ENCODE results near the gene PCDH9.

Gene PCDH9

DNA sequence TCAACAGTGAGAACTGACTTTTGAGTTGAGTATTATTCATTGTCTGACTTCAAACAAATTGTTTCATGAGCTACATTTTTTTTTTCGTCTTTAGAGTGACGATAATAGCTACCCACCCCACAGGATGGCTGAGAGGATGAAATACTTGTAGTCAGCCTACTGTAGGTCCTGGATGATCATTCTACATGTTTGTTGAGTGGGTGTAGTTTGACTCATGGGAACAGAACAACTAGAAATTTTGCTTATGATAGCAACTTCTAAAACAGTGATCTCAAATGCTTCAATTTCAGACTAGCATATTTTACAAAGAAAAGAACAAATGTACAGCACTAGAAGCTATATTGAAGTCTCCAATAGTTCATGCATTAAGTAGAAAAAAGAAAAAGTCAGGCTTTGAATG, 651.8 kb downstream of the PCDH9 start:
- no peak for DNase-seq (ENCODE audit: low read depth in 1 of 2, low spot score in 1 of 2)
- TF ChIP-seq POLR2AphosphoS5 (IDR thresholded peaks at IDR 0.05; ENCODE audit: low read depth) (no peak), CTCF (IDR thresholded peaks at IDR 0.05; ENCODE audit: insufficient read depth, low read length) (no peak), GABPA (IDR thresholded peaks at IDR 0.05; ENCODE audit: low read depth) (no peak), REST (IDR thresholded peaks at IDR 0.05; ENCODE audit: insufficient replicate concordance, low read depth) (no peak)
- Histone ChIP-seq H3K27me3 (ENCODE audit: insufficient read depth, poor library complexity, severe bottlenecking) (no peaks in the 10 kb centered on the region), H3K4me3 (replicated peaks; ENCODE audit: insufficient read depth, low read length) (no peak overlapping the region), H3K27ac (replicated peaks) (no peak overlapping the region)

GRCh38 chr13:66577358-66577757, 652.8 kb downstream of the PCDH9 start:
- DNase-seq (ENCODE audit: low read depth in 1 of 2, low spot score in 1 of 2), result no peak
- Histone ChIP-seq H3K4me3 (replicated peaks; ENCODE audit: insufficient read depth, low read length) (no peak overlapping the region), H3K27me3 (ENCODE audit: insufficient read depth, poor library complexity, severe bottlenecking) (no peaks in the 10 kb centered on the region), H3K27ac (replicated peaks) (no peak overlapping the region)
- TF ChIP-seq REST (IDR thresholded peaks at IDR 0.05; ENCODE audit: insufficient replicate concordance, low read depth) (no peak), CTCF (IDR thresholded peaks at IDR 0.05; ENCODE audit: insufficient read depth, low read length) (no peak), SPI1 (IDR thresholded peaks at IDR 0.05; ENCODE audit: borderline replicate concordance, low read depth) (no peak), GABPA (IDR thresholded peaks at IDR 0.05; ENCODE audit: low read depth) (no peak), POLR2AphosphoS5 (IDR thresholded peaks at IDR 0.05; ENCODE audit: low read depth) (no peak)

DNA sequence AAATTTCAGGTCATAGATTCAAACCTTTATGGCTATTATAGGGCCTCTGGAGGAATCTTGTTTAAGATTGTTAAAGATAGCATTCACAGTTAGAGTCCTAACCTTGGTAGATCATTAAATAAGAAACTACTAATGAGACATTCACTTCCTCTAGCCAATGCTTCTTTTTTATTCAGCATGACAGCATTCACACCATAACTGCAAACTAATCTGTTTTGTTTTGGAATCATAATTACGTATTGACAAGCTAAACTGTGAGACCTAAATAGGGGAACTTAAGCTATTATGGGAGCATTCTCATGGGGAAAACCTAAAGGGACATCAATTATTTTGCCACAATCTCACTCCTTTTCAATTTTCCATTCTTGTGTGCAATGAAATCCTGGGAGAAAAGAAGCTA, 653.8 kb downstream of the PCDH9 start:
- H3K27ac ChIP-seq (replicated peaks), result no peak overlapping the region
- no peak for DNase-seq (ENCODE audit: low read depth in 1 of 2, low spot score in 1 of 2)
- H3K4me3 ChIP-seq (replicated peaks; ENCODE audit: insufficient read depth, low read length), result no peak overlapping the region

More for the DNA sequence above, 653.8 kb downstream of the PCDH9 start:
- no peak for TF ChIP-seq GABPA (IDR thresholded peaks at IDR 0.05; ENCODE audit: low read depth)
- no peak for TF ChIP-seq SPI1 (IDR thresholded peaks at IDR 0.05; ENCODE audit: borderline replicate concordance, low read depth)
- TF ChIP-seq REST (IDR thresholded peaks at IDR 0.05; ENCODE audit: insufficient replicate concordance, low read depth), result no peak
- no peak for TF ChIP-seq CTCF (IDR thresholded peaks at IDR 0.05; ENCODE audit: insufficient read depth, low read length)
- no peak for TF ChIP-seq POLR2AphosphoS5 (IDR thresholded peaks at IDR 0.05; ENCODE audit: low read depth)
- H3K27me3 ChIP-seq (ENCODE audit: insufficient read depth, poor library complexity, severe bottlenecking), result no peaks in the 10 kb centered on the region
